ENCODE results near the gene SERGEF. TPM values are rescaled to one million over a fixed set of nuclear protein-coding genes. Genes with fewer than 3 reads are reported as not detected.
"Not testable (repeated sequence)": the region's sequence is repeated elsewhere in the genome, so short reads cannot be mapped to it uniquely, and the experiment has no call there.

The SERGEF gene
- total RNA-seq, 2 donors from 2014 or later = 26.7 to 42.1 TPM

GRCh38 chr11:17898071-17898470, 114.8 kb downstream of the SERGEF start:
- Mint-ChIP-seq H3K9me3 (no peaks in the 10 kb centered on the region), H3K4me1 (peaks cover 6% of the 10 kb centered on the region), H3K36me3 (ENCODE audit: low read depth) (no peaks in the 10 kb centered on the region), H3K27ac (no peak overlapping the region), H3K4me3 (no peak overlapping the region), H3K27me3 (ENCODE audit: insufficient read depth) (no peaks in the 10 kb centered on the region)
- Histone ChIP-seq H3K9me3 (ENCODE audit: control insufficient read depth, low read length) (no peaks in the 10 kb centered on the region), H3K9ac (ENCODE audit: extremely low read depth, low read length, poor library complexity, severe bottlenecking) (no peak overlapping the region), H3K4me3 (ENCODE audit: low read length) (no peak overlapping the region), H3K4me1 (ENCODE audit: control insufficient read depth, insufficient read depth, low read length) (no peaks in the 10 kb centered on the region), H3K27ac (ENCODE audit: low read depth, low read length) (no peak overlapping the region), H3K36me3 (ENCODE audit: control insufficient read depth, insufficient read depth, low read length) (no peaks in the 10 kb centered on the region), H3K27me3 (ENCODE audit: control insufficient read depth, insufficient read depth, low read length, poor library complexity, severe bottlenecking) (no peaks in the 10 kb centered on the region)
- 91 to 95% methylated on average over 1 of the region's 1 CpG for whole genome bisulfite sequencing, 2 experiments (ENCODE audit: insufficient coverage in 1 of 2, insufficient read length in 1 of 2)
- no peak for DNase-seq
- TF ChIP-seq CTCF (conservative IDR thresholded peaks at IDR 0.05) = no peak

- DNase-seq = no peak
- no peak for TF ChIP-seq CTCF (conservative IDR thresholded peaks at IDR 0.05)
- Mint-ChIP-seq H3K4me3 (no peak overlapping the region), H3K9me3 (no peaks in the 10 kb centered on the region), H3K36me3 (ENCODE audit: low read depth) (peaks cover 2% of the 10 kb centered on the region), H3K4me1 (peaks cover 6% of the 10 kb centered on the region), H3K27me3 (ENCODE audit: insufficient read depth) (no peaks in the 10 kb centered on the region), H3K27ac (no peak overlapping the region)
- Histone ChIP-seq H3K27ac (ENCODE audit: low read depth, low read length) (no peak overlapping the region), H3K9me3 (ENCODE audit: control insufficient read depth, low read length) (no peaks in the 10 kb centered on the region), H3K4me3 (ENCODE audit: low read length) (no peak overlapping the region), H3K4me1 (ENCODE audit: control insufficient read depth, insufficient read depth, low read length) (no peaks in the 10 kb centered on the region), H3K36me3 (ENCODE audit: control insufficient read depth, insufficient read depth, low read length) (no peaks in the 10 kb centered on the region), H3K27me3 (ENCODE audit: control insufficient read depth, insufficient read depth, low read length, poor library complexity, severe bottlenecking) (no peaks in the 10 kb centered on the region), H3K9ac (ENCODE audit: extremely low read depth, low read length, poor library complexity, severe bottlenecking) (no peak overlapping the region)
- 91% methylated on average over 1 of the region's 1 CpG; no CpG with 5 or more reads in 1 of the 2 experiments for whole genome bisulfite sequencing, 2 experiments (ENCODE audit: insufficient coverage in 1 of 2, insufficient read length in 1 of 2)
Measured at GRCh38 chr11:17897495-17897894, 115.4 kb downstream of the SERGEF start.

GRCh38 chr11:17896496-17897151, 116.2 kb downstream of the SERGEF start:
- H3K36me3 ChIP-seq (ENCODE audit: control insufficient read depth, insufficient read depth, low read length); H3K27ac Mint-ChIP-seq; H3K4me1 Mint-ChIP-seq; H3K9me3 Mint-ChIP-seq; H3K4me1 ChIP-seq (ENCODE audit: control insufficient read depth, insufficient read depth, low read length); DNase-seq; H3K27me3 ChIP-seq (ENCODE audit: control insufficient read depth, insufficient read depth, low read length, poor library complexity, severe bottlenecking); H3K4me3 ChIP-seq (ENCODE audit: low read length); H3K27ac ChIP-seq (ENCODE audit: low read depth, low read length); H3K4me3 Mint-ChIP-seq; H3K27me3 Mint-ChIP-seq (ENCODE audit: insufficient read depth); H3K36me3 Mint-ChIP-seq (ENCODE audit: low read depth); H3K9me3 ChIP-seq (ENCODE audit: control insufficient read depth, low read length); H3K9ac ChIP-seq (ENCODE audit: extremely low read depth, low read length, poor library complexity, severe bottlenecking): not testable (repeated sequence)
- WGBS, 2 experiments (ENCODE audit: insufficient coverage in 1 of 2, insufficient read length in 1 of 2) = 90 to 92% methylated on average over 2 to 5 of the region's 6 CpGs
